NCI-H2196 (cell line): ENCODE measurements around the gene UBXN10.

ENCODE experiments used
- DNase-seq: peaks from one replicate; lab custom pipeline; 2025; ENCODE audit not compliant: unreplicated experiment; lab: John Stamatoyannopoulos, UW

The UBXN10 gene, protein sequence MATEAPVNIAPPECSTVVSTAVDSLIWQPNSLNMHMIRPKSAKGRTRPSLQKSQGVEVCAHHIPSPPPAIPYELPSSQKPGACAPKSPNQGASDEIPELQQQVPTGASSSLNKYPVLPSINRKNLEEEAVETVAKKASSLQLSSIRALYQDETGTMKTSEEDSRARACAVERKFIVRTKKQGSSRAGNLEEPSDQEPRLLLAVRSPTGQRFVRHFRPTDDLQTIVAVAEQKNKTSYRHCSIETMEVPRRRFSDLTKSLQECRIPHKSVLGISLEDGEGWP

GRCh38 chr1:20185834-20186782 is at the start of gene UBXN10, which contains the start of gene PLA2G2C:
Gene UBXN10 (plus strand): TSS chr1:20186096. CDS start chr1:20190562, 4,466 bp downstream.
Gene PLA2G2C (minus strand): TSS chr1:20186518. CDS start chr1:20177363, 9,155 bp downstream.
- no peak for DNase-seq

- DNase-seq, result no peak
Measured at GRCh38 chr1:20136249-20136648, 49.6 kb upstream of the UBXN10 start.

- DNase-seq, result no peak
Measured at GRCh38 chr1:20137055-20137454, 48.8 kb upstream of the UBXN10 start.

- no peak for DNase-seq
Measured at GRCh38 chr1:20137604-20138003, 48.3 kb upstream of the UBXN10 start.

- no peak for DNase-seq
Measured at GRCh38 chr1:20138346-20138745, 47.5 kb upstream of the UBXN10 start.

GRCh38 chr1:20138961-20139550 is 46.8 kb upstream of the UBXN10 start, which contains the start of gene PLA2G2F:
Gene PLA2G2F (plus strand): TSS chr1:20139323. CDS start chr1:20139428, 105 bp downstream.
- no peak for DNase-seq

GRCh38 chr1:20139776-20140612 is 45.9 kb upstream of the UBXN10 start:
- no peak for DNase-seq

DNA sequence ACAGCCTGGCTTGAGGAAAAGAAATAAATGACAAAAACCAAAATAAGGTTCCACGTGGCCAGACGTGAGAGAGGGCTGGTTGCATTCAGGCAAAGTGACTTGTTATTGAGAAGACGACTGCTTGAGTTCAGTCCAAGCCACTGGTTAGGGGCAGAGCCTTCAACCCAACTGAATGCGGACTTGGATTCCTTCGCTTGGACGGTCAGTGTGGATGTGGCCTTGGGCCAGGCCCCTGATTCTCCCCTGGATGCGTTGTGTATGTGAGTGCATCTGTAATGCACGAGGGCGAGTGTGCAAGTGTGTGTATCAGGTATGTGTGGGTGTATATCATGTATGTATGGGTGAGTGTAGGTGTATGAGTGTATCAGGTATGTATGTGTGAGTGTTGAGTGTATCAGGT is 44.9 kb upstream of the UBXN10 start:
- DNase-seq, result no peak

GRCh38 chr1:20141466-20141865 is 44.4 kb upstream of the UBXN10 start:
- no peak for DNase-seq

GRCh38 chr1:20142001-20142710 is 43.7 kb upstream of the UBXN10 start:
- no peak for DNase-seq

DNA sequence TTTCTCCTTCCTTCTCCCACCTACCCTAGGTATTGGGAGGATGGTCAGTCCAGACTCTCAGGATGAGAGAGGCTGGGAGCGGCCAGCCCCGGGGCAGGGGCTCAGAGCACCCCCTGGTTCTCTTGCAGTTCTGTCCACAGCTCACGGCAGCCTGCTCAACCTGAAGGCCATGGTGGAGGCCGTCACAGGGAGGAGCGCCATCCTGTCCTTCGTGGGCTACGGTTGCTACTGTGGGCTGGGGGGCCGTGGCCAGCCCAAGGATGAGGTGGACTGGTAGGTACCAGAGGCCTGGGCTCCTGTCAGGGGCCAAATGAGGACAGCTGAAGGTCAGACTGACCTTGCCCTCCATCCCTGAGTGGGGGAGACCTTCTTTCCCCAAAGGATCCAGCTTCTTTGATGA is 42.6 kb upstream of the UBXN10 start:
- no peak for DNase-seq

DNA sequence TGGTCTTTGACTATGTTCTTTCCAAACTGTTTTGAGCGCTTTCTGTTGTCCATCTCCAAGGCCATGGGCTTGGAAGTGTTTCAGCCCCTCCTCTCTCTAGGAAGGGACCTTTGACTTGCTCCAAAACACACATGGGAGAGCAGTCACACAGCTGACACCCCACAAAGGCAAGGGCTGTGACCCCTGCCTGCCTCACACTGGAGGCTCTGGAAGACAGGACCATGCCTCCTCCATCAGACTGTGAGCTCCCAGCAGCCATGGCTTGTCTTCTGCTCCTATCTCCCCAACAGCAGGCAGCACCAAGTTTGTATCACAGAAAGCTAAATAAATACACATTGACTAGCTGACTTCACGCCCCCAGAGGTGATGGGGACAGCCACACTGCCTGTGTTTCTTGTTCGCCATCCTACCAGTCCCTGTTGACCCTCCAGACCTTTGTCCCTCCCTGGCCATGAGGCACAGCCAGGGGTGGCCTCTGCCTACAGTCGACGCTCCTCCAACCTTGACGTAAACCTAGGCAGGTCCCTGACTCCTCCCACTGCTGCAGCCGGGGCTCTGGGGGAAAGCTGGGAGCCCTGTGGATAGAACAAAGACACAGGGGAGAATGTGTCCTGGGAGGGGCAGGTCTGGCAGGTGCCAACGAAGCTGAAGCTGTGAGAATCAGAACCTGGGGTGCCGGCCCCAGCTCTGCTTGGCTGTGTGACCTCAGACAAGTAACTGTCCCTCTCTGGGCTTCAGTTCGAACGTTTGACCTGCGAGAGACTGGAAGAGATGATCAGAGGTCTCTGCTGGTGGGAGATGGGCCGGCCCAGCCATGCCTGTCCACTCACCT is 41.9 kb upstream of the UBXN10 start:
- no peak for DNase-seq

DNA sequence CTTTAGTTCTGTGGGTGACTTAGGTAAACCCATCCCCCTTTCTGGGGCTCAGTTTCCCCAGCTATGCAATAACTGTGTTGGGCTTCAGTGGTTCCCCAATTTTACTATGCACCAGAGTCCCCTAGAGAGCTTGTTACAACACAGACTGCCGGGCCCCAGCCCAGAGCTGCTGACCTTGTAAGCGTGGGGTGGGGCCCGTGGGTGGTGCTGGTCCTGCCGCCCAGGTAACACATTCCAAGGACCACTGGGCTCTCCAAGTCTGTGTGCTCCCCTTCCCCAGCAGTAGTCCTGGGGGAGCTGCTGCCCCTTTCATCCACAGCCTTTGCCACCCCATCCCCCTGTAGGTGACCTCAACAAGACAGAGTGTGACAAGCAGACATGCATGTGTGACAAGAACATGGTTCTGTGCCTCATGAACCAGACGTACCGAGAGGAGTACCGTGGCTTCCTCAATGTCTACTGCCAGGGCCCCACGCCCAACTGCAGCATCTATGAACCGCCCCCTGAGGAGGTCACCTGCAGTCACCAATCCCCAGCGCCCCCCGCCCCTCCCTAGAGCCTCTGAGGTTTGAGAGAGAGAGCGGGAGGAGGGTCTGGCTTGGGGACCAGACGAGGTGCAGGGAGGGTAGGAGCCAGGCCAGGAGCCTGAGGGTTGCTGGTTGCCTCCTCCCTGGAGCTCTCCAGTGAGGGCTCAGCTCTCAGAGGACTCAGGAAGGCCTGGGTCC is 37.9 kb upstream of the UBXN10 start:
- no peak for DNase-seq

GRCh38 chr1:20148571-20149500 is 37.1 kb upstream of the UBXN10 start:
- no peak for DNase-seq

GRCh38 chr1:20149601-20150325 is 36.1 kb upstream of the UBXN10 start:
- no peak for DNase-seq

DNA sequence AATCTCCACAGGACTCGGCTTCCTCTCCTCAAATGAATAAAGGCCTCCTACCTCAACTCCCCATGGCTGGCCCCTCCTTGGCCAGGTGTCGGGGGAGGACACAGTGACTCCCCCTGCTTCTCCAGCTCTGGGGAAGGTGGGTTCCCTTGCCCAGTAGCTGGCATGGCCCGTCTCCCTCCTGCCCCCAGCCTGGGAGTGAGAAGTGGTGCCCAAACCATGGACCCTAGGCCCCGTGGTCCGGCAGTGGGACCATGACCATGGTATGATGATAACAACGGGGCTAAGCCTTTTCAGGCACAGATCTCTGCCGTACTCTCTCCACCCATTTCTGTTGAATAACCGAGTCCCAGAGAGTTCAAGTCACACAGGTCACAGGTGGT is 35.6 kb upstream of the UBXN10 start:
- no peak for DNase-seq

GRCh38 chr1:20150969-20151368 is 34.9 kb upstream of the UBXN10 start:
- no peak for DNase-seq
